GM19239 (cell line): ENCODE data around the gene RNF168.
A peak's percentile ranks its signal among the peaks of the same experiment; 100 is the strongest.
"Not testable (repeated sequence)": the region's sequence is repeated elsewhere in the genome, so short reads cannot be mapped to it uniquely, and the experiment has no call there.

ENCODE experiments used
- DNase-seq: peaks from one replicate; pipeline ENCODE4 v3.0.0; 2011; ENCODE audit warnings: low spot score; ENCODE audit not compliant: insufficient read length
- FAIRE-seq: peaks from 2 replicates; lab custom pipeline; 2011; peaks lifted over from hg19 to GRCh38; lab: Jason Lieb, UNC

Gene RNF168

DNA sequence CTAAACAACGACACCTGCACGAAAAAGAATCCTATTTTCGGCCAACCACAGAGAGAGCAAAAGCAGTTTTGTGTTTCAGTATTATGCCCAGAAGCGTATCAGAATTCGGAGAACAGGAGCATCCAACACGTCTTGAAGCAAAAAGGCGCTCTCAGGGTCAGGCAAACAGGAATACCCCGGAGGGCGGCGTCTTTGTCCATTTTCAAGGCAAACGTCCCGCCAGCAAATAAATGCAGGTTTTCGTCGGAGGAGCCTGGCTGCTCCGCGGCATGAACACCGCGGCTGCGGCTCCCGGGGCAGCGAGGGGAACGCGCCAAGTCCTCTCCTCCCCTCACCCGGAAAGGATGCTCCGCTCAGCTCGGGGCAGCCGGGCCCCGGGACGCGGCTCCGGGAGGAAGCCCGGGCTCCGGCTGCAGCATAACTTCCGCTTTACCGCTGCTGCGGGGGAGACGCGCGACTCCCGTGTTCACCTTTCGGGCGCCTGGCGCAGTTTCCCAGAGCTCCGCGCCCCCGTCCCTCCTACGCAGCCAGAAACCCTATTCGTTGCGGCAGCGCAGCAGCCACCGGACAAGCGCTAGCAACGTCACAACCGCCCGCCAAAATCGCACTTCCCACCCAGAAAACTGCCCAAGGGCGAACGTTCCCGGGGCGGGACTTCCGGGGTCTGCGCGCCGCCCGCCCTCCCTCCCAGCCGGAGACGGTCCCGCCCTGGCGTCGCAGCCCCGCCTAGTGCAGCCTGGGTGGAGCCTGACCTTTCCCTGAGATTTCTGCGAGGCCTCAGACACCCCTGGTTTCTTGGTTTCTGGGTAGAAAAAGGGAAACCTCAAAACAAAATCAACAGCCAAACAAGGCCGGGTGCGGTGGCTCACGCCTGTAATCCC is at the start of gene RNF168:
Gene RNF168, minus strand, starts transcription at position 573 of the 881 bp plus-strand sequence. CDS start 595 bp downstream, outside the sequence.
- DNase-seq: peak; percentile 84
- FAIRE-seq: peak; percentile 85

GRCh38 chr3:196552253-196552652 is 48.7 kb upstream of the RNF168 start:
- FAIRE-seq: no peak
- no peak for DNase-seq

DNA sequence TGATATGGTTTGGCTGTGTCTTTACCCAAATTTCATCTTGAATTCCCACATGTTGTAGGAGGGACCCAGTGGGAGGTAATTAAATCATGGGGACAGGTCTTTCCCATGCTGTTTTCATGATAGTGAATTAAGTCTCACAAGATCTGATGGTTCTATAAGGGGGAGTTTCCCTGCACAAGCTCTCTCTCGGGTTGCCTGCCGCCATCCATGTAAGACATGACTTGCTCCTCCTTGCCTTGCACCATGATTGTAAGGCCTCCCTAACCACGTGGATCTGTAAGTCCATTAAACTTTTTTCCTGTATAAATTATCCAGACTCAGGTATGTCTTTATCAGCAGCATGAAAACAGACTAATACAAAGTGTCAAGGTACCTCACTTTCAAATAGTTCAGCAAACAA is 46.6 kb upstream of the RNF168 start:
- FAIRE-seq, DNase-seq: not testable (repeated sequence)

- not testable (repeated sequence) for DNase-seq, FAIRE-seq
Observed at GRCh38 chr3:196549312-196549711, 45.7 kb upstream of the RNF168 start.

- DNase-seq (no peak), FAIRE-seq (no peak)
Observed at GRCh38 chr3:196547067-196547466, 43.5 kb upstream of the RNF168 start.

DNA sequence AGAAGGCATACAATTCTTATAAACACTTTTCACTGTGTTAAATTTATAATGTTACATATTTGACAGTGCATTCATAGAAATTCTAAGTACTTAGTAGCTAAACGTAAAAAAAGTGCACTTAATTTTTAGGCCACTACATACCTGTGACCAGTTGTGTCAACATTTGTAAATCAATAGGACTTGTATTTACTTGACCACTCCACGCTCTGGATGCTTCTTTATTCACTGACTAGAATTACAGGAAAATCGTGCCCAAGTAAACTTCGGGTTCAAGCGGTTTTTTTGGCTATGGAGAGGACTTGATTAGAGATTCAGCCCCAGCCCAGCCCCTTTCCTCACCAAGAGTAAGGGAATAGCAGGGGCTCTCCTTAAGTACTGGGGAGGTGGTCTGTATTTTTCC is 43.0 kb upstream of the RNF168 start:
- no peak for FAIRE-seq

GRCh38 chr3:196544491-196544992 is 41.0 kb upstream of the RNF168 start:
- no peak for DNase-seq
- no peak for FAIRE-seq

More for the DNA sequence above, 43.0 kb upstream of the RNF168 start:
- no peak for DNase-seq

DNA sequence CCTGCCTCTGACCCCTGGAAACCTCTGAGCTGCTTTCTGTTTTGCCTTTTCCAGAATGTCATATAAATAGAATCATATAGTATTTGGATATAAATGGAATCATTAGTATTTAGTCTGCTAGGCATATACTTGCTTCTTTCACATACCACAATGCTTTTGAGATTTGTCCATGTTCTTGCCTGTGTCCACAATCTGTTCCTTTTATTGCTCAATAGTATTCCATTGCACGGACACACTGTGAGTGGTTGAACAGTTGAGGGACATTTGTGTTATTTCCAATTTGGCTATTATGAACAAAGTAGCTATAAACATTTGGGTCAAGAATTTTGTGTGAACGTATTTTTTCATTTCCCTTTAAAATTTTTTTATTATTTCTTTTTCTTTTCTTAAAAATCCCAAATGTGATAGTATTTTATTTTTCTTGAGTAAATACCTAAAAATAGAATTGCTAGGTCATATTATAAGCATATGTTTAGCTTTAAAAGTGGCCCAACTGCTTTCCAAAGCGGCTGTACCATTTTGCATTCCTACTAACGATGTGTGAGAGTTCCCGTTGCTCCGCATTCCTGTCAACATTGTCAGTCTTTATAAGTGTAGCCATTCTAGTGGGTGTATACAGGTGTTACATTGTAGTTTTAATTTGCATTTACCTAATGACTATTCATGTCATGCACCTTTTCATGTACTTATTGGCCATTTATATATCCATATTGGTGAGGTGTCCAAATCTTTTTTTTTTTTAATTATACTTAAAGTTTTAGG is 38.3 kb upstream of the RNF168 start:
- FAIRE-seq (no peak), DNase-seq (no peak)

- DNase-seq (peak; percentile 37), FAIRE-seq (no peak)
Observed at GRCh38 chr3:196537319-196537984, 33.9 kb upstream of the RNF168 start.

DNA sequence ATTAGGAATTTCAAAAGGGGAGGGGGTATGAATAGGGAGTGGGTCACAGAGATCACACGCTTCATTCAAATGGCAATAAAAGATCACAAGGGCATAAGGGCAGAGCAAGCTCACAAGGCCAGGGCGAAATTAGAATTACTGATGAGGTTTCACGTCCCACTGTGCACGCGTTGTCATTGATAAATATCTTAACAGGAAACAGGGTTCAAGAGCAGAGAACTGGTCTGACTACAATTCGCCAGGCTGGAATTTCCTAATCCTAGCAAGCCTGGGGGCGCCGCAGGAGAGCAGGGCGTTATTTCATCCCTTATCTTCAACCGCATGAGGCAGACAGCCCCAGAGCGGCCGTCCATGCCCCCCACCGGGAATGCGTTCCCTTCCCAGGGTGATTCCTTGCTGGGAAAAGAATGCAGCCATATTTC is 29.7 kb upstream of the RNF168 start:
- no peak for FAIRE-seq

DNA sequence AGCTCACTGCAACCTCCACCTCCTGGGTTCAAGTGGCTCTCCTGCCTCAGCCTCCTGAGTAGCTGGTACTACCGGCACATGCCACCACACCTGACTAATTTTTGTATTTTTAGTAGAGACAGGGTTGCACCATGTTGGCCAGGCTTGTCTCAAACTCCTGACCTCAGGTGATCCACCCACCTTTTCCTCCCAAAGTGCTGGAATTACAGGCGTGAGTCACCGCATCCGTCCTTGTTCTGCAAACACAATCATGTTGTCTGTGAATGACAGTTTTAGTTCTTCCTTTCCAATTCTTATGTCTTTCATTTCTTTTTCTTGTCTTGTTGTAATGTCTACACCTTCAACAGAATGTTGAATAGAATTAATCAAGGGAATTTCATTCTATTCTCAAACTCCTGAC is 27.9 kb upstream of the RNF168 start:
- FAIRE-seq (no peak), DNase-seq (no peak)

More for the DNA sequence above, 29.7 kb upstream of the RNF168 start:
- no peak for DNase-seq

- FAIRE-seq (peak; percentile 81), DNase-seq (peak; percentile 97)
Observed at GRCh38 chr3:196528639-196529233, 25.2 kb upstream of the RNF168 start.

- FAIRE-seq (no peak), DNase-seq (no peak)
Observed at GRCh38 chr3:196525141-196525540, 21.6 kb upstream of the RNF168 start.

GRCh38 chr3:196524527-196524926 is 21.0 kb upstream of the RNF168 start:
- FAIRE-seq: no peak
- DNase-seq: no peak

DNA sequence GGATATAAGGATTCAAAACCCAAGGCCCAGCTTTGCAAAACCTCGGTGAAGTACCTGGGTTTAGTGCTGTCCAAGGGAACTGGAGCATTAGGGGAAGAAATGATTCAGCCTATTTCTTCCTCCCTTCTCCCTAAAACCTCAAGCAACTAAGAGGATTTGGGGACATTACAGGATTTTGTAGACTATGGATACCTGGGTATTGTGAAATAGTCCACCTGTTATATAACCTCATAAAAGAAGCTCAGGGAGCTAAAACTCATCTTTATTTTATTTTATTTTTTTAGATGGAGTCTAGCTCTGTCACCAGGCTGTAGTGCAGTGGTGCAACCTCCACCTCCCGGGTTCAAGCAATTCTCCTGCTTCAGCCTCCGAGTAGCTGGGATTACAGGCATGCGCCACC is 20.3 kb upstream of the RNF168 start:
- DNase-seq (no peak), FAIRE-seq (no peak)

DNA sequence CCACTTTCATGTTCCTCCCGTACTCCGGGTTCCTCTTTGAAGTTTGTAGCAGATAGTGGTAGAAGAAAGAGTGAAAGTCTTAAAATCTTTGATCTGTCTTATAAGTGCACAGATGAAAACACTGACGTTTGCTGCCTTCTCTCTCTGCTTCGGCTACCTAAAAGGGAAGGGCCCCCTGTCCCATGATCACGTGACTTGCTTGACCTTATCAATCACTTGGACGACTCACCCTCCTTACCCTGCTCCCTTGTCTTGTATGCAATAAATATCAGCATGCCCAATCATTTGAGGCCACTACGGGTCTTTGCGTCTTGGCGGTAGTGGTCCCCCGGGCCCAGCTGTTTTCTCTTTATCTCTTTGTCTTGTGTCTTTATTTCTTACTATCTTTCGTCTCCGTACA is 17.7 kb upstream of the RNF168 start:
- not testable (repeated sequence) for DNase-seq, FAIRE-seq

DNA sequence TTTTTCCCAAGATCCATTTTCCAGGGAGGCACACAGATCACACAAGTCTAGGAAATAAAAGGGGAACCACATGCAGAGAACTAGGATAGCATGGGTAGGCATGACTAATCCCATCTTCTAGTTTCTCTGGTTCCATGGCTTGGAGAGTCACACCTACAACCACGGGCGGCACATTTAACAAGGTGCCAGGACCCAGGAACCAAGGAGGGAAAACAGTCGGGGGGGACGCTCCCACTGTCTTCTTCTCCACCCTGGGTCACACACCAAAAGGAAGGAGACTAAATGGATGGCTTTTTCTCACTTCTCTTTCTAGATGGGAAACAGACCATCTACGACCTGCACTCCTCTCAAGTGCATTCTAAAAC is 16.1 kb upstream of the RNF168 start:
- FAIRE-seq: no peak
- no peak for DNase-seq

GRCh38 chr3:196518966-196519717 is 15.6 kb upstream of the RNF168 start:
- DNase-seq: no peak
- peak; percentile 26 for FAIRE-seq

DNA sequence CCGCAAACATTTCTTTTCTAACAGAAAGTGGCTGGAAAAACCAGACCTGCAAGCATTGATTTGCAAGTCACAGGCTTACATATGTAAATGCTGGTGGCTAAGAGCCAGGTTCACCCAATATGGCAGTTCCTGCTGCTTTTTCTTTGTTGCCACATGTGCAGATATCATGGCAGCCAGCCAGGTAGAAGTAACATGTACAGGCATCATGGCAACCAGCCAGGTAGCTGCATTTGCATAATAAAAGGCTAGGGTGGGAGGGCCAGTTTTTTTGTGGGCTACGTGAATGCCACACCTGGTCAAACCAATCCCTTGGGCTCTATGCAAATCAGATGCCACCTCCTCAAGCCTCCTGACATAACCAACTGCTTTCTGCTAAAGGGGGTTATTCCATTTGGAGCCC is 14.4 kb upstream of the RNF168 start:
- FAIRE-seq (no peak), DNase-seq (no peak)
